22Rv1 (cell line): ENCODE measurements around the gene RFPL4AL1.
"Not testable (repeated sequence)": the region's sequence is repeated elsewhere in the genome, so short reads cannot be mapped to it uniquely, and the experiment has no call there.

Source experiments
- ZFX ChIP-seq: fragments of 450-650 bp; IDR thresholded peaks from 2 replicates; pipeline ENCODE4 v1.6.1; 2017; ENCODE audit warnings: antibody characterized with exemption, borderline replicate concordance
- TF ChIP-seq, protein P1 (sequence below): fragments of 450-650 bp; IDR thresholded peaks from 2 replicates; pipeline ENCODE4 v1.5.1; 2017; ENCODE audit warnings: mild to moderate bottlenecking

DNA sequence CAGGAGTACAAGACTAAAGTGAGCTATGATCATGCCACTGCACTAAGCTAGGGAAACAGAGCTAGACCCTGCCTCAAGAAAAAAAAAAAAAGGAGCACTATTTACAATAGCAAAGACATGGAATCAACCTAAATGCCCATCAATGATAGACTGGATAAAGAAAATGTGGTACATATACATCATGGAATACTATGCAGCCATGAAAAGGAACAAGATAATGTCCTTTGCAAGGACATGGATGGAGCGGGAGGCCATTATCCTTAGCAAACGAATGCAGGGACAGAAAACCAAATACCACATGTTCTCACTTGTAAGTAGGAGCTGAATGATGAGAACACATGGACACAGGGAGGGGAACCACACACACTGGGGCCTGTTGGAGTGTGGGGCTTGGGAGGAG lies 38.5 kb upstream of the RFPL4AL1 start:
- TF ChIP-seq, protein P1, sequence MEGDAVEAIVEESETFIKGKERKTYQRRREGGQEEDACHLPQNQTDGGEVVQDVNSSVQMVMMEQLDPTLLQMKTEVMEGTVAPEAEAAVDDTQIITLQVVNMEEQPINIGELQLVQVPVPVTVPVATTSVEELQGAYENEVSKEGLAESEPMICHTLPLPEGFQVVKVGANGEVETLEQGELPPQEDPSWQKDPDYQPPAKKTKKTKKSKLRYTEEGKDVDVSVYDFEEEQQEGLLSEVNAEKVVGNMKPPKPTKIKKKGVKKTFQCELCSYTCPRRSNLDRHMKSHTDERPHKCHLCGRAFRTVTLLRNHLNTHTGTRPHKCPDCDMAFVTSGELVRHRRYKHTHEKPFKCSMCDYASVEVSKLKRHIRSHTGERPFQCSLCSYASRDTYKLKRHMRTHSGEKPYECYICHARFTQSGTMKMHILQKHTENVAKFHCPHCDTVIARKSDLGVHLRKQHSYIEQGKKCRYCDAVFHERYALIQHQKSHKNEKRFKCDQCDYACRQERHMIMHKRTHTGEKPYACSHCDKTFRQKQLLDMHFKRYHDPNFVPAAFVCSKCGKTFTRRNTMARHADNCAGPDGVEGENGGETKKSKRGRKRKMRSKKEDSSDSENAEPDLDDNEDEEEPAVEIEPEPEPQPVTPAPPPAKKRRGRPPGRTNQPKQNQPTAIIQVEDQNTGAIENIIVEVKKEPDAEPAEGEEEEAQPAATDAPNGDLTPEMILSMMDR = not testable (repeated sequence)
- not testable (repeated sequence) for TF ChIP-seq ZFX
